HUES6 (cell line): ENCODE results near the gene RET.

Experiments
- H3K27ac ChIP-seq: 2 replicates; pipeline ENCODE4 v1.7.0; 2013; ENCODE audit warnings: low read depth, mild to moderate bottlenecking, low read length, inconsistent platforms
- H3K27me3 ChIP-seq: 2 replicates; pipeline ENCODE4 v1.6.1; 2013; ENCODE audit warnings: low read length; ENCODE audit not compliant: control insufficient read depth, insufficient read depth
- H3K36me3 ChIP-seq: 2 replicates; pipeline ENCODE4 v1.6.1; 2013; ENCODE audit warnings: low read length; ENCODE audit not compliant: control insufficient read depth, insufficient read depth
- H3K4me1 ChIP-seq: 2 replicates; pipeline ENCODE4 v1.6.1; 2013; ENCODE audit warnings: low read length; ENCODE audit not compliant: control insufficient read depth, insufficient read depth
- H3K4me3 ChIP-seq: 2 replicates; pipeline ENCODE4 v1.5.1; 2013; ENCODE audit warnings: low read depth, low read length
- H3K9ac ChIP-seq: one replicate; pipeline ENCODE4 v1.6.1; 2013; ENCODE audit warnings: mild to moderate bottlenecking, low read length
- H3K9me3 ChIP-seq: 2 replicates; pipeline ENCODE4 v1.6.1; 2013; ENCODE audit warnings: low read depth, low read length; ENCODE audit not compliant: control insufficient read depth, insufficient read depth

The RET gene

DNA sequence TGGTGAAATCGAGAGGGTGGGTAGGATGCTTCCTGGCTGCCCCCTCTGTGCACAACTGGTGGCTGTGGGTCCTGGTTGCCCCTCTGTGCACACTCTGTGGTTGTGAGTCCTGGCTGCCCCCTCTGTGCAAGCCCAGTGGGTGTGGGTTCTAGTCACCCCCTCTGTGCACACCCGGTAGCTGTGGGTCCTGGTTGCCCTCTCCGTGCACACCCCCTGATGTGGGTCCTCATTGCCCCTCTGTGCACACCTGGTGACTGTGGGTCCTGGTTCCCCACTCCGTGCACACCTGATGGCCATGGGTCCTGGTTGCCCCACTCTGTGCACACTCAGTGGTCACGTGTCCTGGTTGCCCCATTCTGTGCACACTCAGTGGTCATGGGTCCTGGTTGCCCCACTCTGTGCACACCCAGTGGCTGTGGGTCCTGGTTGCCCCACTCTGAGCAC lies 20.3 kb upstream of the RET start:
- Histone ChIP-seq H3K4me1 (no peaks in the 10 kb centered on the region), H3K27ac (no peak overlapping the region), H3K36me3 (no peaks in the 10 kb centered on the region), H3K4me3 (no peak overlapping the region), H3K27me3 (no peaks in the 10 kb centered on the region), H3K9ac (no peak overlapping the region), H3K9me3 (no peaks in the 10 kb centered on the region)

GRCh38 chr10:43057231-43057711 lies 19.6 kb upstream of the RET start:
- no peak overlapping the region for H3K9ac ChIP-seq
- H3K4me1 ChIP-seq, result no peaks in the 10 kb centered on the region
- H3K4me3 ChIP-seq, result no peak overlapping the region
- H3K27me3 ChIP-seq, result no peaks in the 10 kb centered on the region
- no peak overlapping the region for H3K27ac ChIP-seq
- no peaks in the 10 kb centered on the region for H3K9me3 ChIP-seq
- no peaks in the 10 kb centered on the region for H3K36me3 ChIP-seq

DNA sequence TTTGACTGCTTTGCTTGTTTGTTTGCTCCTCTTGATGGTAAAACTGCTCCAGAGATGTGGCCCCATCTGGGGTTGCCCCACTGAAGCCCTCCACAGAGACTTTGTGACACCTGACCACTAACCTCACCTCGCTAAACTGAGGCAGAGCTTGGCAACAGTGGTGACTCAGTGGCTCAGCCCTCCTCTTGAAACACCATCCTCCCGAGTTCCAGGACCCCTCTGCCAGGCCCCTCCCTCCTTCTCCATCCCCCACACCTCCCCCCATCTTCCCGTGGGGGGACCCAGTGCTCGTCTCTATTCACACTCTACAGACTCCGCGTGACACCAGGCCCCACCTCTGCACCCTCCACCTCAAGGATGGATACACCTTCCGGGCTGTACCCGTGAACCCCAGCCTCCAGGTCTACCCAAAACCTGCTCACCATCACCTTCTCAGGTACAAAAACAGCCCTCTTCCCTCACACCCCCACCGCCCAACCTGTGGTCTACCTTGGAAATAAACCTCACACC lies 19.0 kb upstream of the RET start:
- Histone ChIP-seq H3K36me3 (no peaks in the 10 kb centered on the region), H3K9me3 (no peaks in the 10 kb centered on the region), H3K27ac (no peak overlapping the region), H3K4me3 (no peak overlapping the region), H3K27me3 (no peaks in the 10 kb centered on the region), H3K9ac (no peak overlapping the region), H3K4me1 (no peaks in the 10 kb centered on the region)

DNA sequence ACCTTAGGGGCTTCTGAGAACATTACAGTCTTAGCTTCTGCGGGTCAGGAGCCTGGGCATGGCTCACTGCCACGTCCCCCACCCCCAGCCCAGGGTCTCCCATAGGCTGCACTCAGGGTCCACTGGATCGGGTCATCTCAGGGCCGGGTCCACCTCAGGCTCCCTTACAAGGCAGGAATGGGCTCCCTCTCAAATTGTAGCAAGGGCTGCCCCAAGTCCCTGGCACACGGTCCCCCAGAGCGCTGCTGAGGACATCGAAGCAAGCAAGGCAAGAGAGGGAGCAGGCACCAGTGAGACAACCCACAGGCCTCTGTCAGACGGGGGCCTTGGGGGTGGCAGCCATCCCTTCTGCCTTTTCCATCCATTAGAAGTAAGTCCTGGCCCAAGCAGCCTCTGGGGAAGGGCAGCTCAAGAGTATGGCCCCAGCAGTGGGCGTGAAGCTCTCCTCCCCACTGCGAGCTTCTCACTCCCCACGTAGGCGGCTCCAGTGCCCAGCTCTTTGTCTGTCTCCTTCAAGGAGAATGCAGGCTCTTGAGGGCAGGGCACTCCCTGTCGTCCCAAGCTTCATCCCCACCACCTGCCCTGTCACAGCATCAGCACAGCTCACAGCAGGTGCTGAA lies 18.0 kb upstream of the RET start:
- Histone ChIP-seq H3K36me3 (no peaks in the 10 kb centered on the region), H3K27me3 (no peaks in the 10 kb centered on the region), H3K4me1 (no peaks in the 10 kb centered on the region), H3K27ac (no peak overlapping the region), H3K9ac (no peak overlapping the region), H3K9me3 (no peaks in the 10 kb centered on the region), H3K4me3 (no peak overlapping the region)

DNA sequence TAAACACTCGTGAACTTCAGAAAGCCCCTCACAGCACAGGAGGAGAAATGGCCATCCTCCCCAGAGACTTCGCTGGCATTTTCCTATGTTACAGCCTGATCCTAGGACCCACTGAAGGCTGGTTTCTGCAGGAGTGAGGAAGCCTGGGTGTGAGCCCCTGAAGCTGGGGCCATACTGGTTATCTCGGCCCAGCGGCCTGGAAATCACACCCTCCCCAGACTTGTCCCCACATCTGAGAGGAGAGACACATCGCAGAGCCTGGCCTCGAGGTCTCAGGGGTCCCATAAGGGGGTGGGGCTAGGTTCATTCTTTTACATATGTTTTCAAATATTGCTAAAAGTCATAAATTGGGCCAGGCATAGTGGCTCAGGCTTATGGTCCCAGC lies 17.5 kb upstream of the RET start:
- Histone ChIP-seq H3K9me3 (no peaks in the 10 kb centered on the region), H3K4me1 (no peaks in the 10 kb centered on the region; the same call in 1 of the 2 replicates), H3K27me3 (no peaks in the 10 kb centered on the region), H3K9ac (no peak overlapping the region), H3K36me3 (no peaks in the 10 kb centered on the region), H3K4me3 (no peak overlapping the region), H3K27ac (no peak overlapping the region)

- Histone ChIP-seq H3K9me3 (no peaks in the 10 kb centered on the region), H3K27me3 (no peaks in the 10 kb centered on the region), H3K4me1 (peaks cover 2% of the 10 kb centered on the region), H3K4me3 (no peak overlapping the region), H3K27ac (no peak overlapping the region), H3K9ac (no peak overlapping the region), H3K36me3 (no peaks in the 10 kb centered on the region)
Measured at GRCh38 chr10:43059828-43060227, 17.0 kb upstream of the RET start.

DNA sequence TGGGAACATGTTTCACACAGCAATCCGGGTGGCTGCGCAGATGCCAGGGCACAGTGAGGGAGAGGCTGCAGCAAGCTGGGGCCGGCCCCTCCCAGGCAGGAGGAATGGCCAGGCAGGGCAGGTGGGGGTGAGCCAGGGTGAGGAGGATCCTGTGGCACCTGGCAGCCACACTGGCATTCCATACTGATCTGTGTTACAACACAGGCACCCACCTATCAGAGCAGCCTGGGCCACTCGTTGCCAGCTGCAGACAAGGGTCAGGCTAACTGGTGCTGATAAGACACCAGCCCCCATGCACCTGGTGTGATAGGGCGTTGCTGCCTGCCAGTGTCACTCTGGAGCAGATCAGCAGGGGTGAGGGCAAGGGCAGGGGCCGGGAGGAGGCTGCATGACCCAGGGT lies 16.6 kb upstream of the RET start:
- Histone ChIP-seq H3K27me3 (no peaks in the 10 kb centered on the region), H3K36me3 (no peaks in the 10 kb centered on the region), H3K4me1 (peaks cover 4% of the 10 kb centered on the region), H3K27ac (no peak overlapping the region), H3K4me3 (no peak overlapping the region), H3K9ac (no peak overlapping the region), H3K9me3 (no peaks in the 10 kb centered on the region)

GRCh38 chr10:43061331-43061730 lies 15.5 kb upstream of the RET start:
- Histone ChIP-seq H3K9me3 (no peaks in the 10 kb centered on the region), H3K9ac (no peak overlapping the region), H3K36me3 (no peaks in the 10 kb centered on the region), H3K4me1 (peaks cover 4% of the 10 kb centered on the region), H3K27ac (no peak overlapping the region), H3K4me3 (no peak overlapping the region), H3K27me3 (no peaks in the 10 kb centered on the region)

DNA sequence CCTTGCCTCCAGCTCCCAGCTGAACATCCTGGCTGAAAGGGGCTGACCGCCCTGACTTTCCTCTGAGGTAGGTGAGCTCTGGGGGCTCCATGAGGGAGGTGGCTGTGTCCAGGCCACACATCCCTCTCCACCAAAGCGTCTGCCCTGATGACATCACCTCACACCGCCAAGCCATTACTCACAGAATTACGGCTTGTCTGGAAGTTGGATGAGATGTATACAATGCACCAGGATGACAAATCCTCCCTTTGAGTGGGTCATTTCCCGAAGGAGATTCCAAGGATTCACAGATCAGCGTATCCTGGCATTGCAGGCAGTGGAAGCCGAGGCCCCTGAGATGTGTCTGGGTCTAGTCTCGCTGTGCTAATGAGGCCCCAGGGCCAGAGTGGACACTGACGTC lies 15.1 kb upstream of the RET start:
- Histone ChIP-seq H3K36me3 (no peaks in the 10 kb centered on the region), H3K9me3 (no peaks in the 10 kb centered on the region), H3K4me1 (peaks cover 4% of the 10 kb centered on the region), H3K4me3 (no peak overlapping the region), H3K27me3 (no peaks in the 10 kb centered on the region), H3K9ac (no peak overlapping the region), H3K27ac (no peak overlapping the region)

GRCh38 chr10:43062402-43063160 lies 14.3 kb upstream of the RET start:
- Histone ChIP-seq H3K4me3 (no peak overlapping the region), H3K27ac (no peak overlapping the region), H3K4me1 (peaks cover 4% of the 10 kb centered on the region), H3K9ac (no peak overlapping the region), H3K27me3 (no peaks in the 10 kb centered on the region), H3K9me3 (no peaks in the 10 kb centered on the region), H3K36me3 (no peaks in the 10 kb centered on the region)

GRCh38 chr10:43064331-43065075 lies 12.4 kb upstream of the RET start:
- Histone ChIP-seq H3K9me3 (no peaks in the 10 kb centered on the region), H3K36me3 (no peaks in the 10 kb centered on the region), H3K4me1 (peaks cover 4% of the 10 kb centered on the region), H3K27ac (no peak overlapping the region), H3K9ac (no peak overlapping the region), H3K27me3 (no peaks in the 10 kb centered on the region), H3K4me3 (no peak overlapping the region)
